HG03097 (cell line): ENCODE results near the gene LRRFIP2.

Experiments
- ATAC-seq: cut with Tn5 transposase; IDR thresholded peaks from one replicate; pipeline ENCODE4 v1.9.1; 2021; ENCODE audit not compliant: unreplicated experiment, low FRiP score

Gene LRRFIP2

DNA sequence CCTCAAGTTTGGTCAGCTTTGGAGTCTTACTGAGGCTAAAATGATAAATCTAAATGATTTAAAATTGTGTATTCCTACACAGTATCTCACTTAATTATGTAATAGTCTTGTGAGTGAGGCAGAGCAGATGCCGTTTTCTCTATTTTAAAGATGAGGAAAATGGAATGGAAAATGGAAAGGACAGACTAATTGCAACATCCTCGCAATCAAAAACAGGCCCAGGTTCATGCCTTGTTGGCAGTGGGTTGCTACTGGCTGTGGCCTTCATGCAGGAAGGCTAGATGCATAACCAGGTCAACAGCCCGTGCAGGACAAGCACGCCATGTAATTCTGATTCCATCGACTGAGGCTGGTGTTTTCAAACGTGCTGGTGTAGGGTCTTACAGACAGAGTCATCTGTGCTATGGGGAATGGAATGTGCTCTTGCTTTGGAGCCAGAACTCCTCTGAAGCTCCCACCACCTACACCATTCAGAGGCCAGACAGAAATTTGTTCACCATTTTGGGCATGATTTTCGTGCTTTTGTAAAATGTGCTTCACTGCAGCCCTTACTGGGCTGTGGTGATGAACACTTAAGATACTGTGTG lies 143.2 kb downstream of the LRRFIP2 start:
- no peak for ATAC-seq

DNA sequence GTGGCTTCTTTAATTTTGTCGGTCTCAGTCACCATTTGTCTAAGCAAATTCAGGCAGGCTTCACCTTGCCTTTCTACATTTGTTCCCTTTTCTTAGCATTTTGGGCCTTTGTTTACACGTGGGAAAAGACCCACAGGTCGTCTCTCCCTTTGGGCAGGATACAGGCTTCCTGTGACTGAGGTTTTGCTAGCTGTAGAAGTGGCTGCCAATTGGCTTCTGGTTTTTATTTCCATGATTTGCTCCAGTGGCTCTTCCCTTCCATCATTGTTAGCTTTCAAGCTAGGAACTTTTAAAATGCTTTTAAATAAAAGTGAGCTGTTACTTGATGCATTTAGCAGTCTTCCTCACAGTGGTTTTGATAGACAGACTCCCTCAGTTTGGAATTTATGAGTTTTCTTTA lies 143.8 kb downstream of the LRRFIP2 start:
- no peak for ATAC-seq

DNA sequence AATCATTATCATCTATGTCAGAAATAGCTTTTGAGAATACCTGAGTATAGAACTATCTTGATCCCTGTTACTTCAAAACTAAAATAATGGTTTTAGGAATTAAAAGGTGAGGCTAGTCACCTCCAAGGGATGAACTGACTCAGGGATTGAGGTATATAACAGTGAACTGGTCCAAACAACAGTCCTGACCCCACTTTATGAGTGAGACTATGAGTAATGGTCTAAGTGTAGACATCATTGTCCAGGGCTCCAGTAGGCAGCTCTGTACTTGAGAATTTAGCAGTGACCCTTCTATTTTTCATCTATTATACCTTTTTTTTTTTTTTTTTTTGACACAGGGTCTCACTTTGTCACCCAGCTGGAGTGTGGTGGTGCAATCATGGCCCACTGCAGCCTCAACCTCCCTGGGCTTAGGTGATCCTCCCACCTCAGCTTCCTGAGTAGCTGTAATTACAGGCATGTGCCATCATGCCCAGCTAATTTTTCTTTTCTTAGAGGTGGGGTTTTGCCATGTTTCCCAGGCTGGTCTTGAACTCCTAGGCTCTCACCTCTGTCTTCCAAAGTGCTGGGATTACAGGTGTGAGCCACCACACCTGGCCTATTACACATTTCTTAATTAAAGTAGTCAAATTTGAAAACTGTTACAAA lies 144.7 kb downstream of the LRRFIP2 start:
- no peak for ATAC-seq

DNA sequence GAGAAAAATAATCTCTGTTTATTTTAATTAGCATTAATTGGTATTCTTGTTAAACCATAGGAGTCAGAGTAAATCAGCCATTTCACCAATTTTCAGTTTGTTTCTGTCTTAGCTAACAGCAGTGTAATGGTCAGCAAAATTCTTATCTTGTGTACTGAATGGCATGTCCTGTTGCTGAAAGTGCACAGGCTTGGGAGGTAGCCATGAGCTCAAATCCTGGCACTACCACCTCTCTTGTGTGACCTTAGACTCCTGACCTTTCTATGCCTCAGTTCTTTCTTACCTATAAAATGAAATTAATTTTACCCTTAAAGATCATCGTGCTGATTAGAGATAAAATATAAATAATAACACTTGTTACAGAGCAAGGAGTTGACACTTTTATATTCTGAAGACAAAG lies 145.3 kb downstream of the LRRFIP2 start:
- ATAC-seq, result no peak

DNA sequence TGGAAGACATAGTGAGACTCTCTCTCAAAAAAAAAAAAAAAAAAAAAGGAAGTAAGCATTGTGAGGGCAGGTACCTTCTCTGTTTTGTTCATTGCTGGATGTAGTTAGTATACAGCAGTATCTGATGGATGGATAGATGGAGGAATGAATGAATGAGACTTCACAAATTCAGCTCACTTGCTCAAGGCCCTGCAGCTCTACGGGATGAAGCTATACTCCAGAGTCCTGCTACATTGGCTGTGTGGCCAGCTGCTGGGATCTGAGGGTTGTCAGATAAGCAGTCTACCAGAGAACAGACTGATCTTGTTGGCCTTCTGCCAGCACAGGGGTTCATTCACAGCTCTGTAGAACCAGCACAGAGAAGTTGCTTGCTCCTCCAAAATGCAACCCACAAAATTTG lies 146.1 kb downstream of the LRRFIP2 start:
- ATAC-seq, result no peak

DNA sequence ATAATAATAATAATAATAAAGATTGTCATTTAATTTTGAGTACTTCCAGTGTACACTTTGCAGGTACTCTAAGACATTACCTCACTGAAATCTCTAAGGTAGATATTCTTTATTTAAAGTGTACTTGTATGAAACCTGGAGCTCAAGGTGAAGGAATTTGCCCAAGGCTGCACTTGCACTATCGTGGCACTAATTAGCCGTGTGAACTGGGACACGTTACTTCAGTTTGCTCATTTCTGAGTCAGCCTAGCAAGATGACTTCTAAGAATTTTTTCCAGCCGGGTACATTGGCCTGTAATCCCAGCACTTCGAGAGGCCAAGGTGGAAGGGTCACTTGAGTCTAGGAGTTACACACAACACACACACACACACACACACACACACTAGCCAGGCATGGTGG lies 147.5 kb downstream of the LRRFIP2 start:
- no peak for ATAC-seq

DNA sequence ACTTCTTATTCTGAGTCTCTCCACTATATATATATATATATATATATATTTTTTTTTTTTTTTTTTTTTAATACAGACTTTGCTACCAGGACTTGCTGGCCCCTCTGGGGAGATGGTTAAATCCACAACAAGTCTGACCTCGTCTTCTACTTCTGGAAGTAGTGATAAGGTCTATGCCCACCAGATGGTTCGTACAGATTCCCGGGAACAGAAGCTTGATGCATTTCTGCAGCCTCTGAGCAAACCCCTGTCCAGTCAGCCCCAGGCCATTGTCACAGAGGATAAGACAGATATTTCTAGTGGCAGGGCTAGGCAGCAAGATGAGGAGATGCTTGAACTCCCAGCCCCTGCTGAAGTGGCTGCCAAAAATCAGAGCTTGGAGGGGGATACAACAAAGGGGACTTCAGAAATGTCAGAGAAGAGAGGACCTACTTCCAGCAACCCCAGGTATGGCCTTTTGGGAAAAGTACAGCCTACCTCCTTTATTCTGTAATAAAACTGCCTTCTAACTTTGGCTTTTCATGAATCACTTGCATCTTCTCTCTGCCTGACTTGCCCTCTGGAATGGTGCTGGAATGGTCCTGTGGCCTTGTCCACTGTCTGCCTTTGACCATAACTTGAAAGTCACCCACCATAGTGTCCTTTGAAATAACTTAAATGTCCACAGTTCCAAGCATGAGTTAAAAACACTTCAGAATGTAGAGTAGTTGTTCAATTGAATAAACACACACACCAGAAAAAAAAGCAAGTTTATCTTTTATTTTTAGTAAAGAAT lies 148.6 kb downstream of the LRRFIP2 start:
- no peak for ATAC-seq

DNA sequence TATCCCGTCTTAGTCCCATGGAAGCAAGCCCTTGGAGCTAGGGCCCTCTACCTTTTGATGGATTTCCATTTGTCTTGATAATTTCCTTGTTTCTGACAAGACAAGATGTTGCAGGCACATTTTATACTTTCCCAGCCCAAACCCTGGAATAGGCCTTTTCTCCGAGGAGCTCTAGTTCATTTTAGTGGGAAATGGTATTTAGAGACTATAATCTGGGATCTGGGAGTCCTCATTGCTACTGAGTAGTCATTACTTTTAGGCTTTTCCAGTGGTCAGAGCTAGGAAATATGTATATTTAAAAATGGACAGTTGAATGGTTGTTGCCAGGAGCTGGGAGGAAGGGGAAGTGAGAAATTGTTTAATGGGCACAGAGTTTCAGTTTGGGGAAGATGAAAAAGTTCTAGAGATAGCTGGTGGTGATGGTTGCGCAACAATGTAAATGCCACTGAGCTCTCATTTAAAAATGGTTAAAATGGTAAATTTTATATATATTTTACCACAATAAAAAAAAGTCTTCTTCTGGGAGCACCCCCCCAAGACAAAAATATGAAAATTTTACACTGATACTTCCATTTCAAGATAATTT lies 149.5 kb downstream of the LRRFIP2 start:
- no peak for ATAC-seq

DNA sequence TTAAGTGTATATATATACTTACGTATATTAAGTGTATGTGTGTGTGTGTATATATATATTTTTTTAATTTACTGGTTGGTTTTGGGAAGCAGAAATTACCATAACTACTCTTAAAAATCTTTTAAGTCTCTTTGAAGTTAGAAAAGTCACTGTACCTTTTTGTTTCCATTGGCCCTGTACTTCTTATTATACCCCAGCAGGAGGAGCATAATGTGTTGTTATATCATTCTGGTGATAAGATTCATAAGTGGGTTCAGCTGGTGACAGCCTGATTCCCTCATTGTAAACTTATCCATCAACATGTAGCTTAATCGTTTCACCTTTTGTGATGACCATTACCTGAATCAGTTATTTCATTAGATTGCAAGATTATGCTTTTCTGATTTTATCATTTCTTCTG lies 150.3 kb downstream of the LRRFIP2 start:
- no peak for ATAC-seq

DNA sequence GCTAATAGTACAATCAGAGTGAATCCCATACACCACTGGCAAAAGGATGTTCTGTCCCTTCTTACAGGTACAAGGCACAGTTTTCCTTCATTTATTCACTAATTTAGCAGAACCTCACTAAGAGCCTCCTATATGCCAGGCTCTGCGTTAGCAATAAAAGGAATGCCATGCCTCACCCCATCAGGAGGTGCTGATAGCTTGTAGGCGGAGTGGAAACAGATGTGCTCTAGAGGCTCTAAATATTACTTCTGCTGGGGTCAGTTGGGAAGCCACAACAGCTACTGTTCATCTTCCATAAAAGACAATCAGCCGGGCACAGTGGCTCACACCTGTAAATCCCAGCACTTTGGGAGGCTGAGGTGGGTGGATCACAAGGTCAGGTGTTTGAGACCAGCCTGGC lies 156.7 kb downstream of the LRRFIP2 start:
- ATAC-seq, result no peak

DNA sequence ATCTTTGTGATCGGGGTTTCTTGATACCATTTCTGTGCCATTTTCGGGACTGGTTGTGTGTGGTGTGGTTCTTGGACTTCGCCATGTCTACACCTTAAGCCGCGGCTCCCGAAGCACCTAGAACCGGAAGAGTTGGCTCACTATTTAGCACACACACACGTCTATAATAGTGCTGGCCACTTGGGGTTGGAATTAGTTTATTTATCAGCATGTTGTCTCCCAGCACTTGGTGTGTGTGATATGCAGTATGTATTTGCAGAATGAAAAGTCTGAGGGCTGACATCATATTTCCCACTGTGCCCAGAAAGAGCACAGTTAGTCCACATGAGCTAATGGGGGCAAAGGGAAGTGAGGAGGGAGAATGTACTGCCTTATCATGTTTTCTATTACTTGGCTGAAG lies 157.5 kb downstream of the LRRFIP2 start:
- ATAC-seq, result no peak

DNA sequence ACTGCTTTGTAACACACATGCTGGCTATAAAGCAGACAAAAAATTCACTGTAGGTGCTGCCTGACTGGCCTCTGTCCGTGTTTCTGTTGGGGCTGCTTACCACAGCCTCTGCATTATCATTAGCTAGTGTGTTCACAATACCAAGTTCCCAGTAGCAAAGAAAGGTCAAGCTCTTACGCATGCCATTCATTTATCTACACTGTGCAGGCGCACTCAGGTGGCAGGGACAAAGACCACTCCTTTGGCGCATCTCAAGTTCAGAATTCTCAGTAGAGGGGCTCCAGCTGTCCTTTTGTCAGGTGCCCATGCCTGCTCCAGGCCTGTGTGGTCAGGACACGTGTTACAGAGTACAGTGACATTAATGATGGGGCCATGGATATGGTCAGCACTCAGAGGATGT lies 158.7 kb downstream of the LRRFIP2 start:
- no peak for ATAC-seq

DNA sequence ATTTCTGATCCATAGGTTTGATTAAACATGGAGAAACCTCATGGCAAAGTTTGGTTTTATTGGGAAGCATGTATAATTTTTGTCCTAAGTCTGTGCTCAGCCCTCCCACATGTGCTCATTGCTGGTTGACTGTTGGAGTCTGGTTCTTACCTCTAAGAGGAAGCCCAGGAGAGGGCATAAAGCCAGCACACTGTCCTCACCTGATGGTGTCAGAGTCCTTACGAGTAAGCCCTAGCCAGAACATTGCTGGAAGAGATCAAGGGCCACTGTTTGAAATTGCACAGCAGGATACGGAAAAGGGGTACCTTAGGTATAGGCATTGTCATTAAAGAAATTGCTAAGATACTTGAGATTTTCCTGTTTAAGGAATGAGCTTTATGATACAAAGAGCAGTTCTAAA lies 159.8 kb downstream of the LRRFIP2 start:
- ATAC-seq, result no peak
